Stimulated activated naive CD8-positive, alpha-beta T cell treated with anti-CD3 and anti-CD28 coated beads, Interleukin-15, Interleukin-2, amounts not matched to agents 100 U/mL and 50 U/mL, for 24 hours (primary cell): ENCODE measurements around the gene AQP5.

Source experiments
- ATAC-seq: fragments of 150-1000 bp; cut with Tn5 transposase; one replicate; pipeline ENCODE4 v1.10.0; 2021
- DNase-seq: peaks from one replicate; pipeline ENCODE4 v3.0.0; 2021

AQP5 gene

GRCh38 chr12:49964849-49965624, 3.4 kb downstream of the AQP5 start:
- ATAC-seq: no peak

GRCh38 chr12:49965836-49966235, 4.2 kb downstream of the AQP5 start:
- DNase-seq: no peak
- ATAC-seq: no peak

More at GRCh38 chr12:49964849-49965624, 3.4 kb downstream of the AQP5 start:
- DNase-seq: no peak

DNA sequence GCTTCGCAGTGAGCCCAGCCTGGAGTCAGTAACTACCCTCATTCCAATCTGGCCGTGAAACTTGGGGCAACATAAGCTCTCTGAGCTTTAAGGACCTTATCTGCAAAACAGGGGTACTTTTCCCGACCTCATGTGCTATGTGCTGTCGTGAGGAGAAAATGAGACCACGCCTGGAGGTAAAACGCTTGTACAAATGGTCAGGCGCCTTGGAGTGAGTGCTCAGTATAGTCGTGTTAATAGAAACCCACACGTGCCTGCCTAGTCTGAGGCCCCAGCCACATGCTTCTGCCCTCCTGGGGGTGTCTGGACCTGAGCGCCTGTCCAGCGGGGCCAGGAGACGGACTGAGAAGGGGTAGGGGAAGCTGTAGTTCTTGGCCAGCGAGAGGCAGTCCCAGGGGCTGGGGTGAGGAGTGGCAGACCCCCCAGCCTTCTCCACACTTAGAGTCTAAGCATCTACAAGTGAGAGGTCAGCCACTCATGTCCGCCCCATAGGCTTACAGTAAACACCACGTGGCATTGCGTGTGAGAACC, 4.9 kb downstream of the AQP5 start:
- DNase-seq (no peak), ATAC-seq (no peak)

- DNase-seq: peak; percentile 97
- ATAC-seq: peak; percentile 82
Observed at GRCh38 chr12:49967042-49967776, 5.5 kb downstream of the AQP5 start.

DNA sequence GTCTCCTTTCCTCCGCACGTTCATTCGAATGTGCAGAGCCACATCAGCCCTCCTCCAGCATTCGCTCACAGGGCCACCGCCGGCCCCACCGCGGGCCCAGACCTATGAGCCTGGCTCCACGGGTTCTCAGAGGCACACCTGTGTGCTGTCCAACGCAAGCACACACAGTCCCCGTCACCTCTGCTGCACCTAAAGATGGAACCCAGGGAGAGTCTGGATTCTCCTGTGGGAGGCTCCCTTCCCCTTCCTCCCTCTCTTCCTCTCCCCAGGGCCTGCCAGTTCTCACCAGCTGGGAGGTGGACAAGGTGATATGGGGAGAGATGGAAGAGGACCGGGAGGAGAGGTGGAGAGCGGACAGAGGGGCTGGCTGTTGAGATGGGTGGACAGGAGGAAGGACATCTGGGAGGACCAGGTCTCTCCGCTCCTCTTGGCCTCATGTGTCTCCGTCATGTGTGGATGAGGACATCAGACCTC, 6.1 kb downstream of the AQP5 start:
- DNase-seq (no peak), ATAC-seq (no peak)

DNA sequence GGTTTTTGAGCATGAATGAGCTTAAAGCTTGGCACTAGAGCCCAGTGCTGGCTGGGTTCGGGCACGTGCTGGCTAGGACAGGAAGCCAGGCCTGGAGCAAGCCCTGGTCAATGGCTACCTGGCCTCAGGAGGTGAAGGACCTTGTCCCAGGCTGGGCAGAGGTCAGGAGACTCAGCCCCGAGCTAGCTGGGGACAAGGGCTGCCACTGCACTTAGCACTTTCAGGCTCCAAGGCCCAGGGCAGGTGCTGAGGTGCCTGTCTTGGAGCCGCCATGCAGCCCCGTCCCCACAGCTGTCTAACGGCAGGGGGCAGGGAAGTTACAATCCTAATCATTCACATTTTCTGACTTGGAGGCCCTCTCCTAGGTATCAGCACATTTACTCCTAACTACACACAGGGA, 6.8 kb downstream of the AQP5 start:
- DNase-seq: no peak
- no peak for ATAC-seq

DNA sequence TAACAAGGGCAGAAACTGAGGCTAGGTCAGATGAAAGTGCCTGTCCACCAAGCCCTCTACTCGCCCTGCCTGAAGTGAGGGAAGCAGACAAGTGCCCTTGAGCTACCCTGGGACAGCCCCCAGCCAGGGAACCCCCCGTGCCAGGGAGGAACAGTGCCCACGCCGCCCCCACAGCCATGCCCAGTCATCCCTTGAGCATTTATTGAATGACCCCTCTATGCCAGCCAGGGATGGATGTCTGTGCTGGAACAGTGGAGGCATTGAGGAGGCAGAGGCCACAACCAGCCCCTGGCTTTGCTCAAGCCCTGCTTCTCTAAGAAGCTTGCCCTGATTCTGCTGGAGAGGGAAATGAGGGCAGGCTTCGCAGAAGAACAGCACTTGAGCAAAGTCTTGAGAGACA, 7.4 kb downstream of the AQP5 start:
- DNase-seq (no peak), ATAC-seq (no peak)

- DNase-seq (no peak), ATAC-seq (no peak)
Observed at GRCh38 chr12:49969651-49970429, 8.2 kb downstream of the AQP5 start.

DNA sequence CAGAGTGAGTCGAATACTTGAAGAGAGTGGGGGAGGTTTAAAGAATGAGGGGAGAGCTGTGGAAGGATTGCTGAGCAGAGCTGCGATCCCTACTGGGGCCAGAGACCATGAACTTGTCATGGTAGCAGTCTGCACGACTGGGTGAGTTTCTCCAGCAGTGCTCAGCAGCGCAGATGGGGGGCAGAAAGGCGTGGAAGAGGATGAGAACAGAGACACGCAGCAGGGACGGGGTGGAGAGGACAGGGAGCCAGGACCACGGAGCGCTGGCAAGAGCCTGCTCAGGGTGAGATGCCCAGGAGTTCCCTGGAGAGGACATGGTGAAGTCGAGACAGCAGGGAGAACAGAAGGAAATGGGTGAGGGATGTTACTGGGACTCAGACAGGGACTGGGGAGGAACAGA, 9.0 kb downstream of the AQP5 start:
- ATAC-seq (no peak), DNase-seq (no peak)

DNA sequence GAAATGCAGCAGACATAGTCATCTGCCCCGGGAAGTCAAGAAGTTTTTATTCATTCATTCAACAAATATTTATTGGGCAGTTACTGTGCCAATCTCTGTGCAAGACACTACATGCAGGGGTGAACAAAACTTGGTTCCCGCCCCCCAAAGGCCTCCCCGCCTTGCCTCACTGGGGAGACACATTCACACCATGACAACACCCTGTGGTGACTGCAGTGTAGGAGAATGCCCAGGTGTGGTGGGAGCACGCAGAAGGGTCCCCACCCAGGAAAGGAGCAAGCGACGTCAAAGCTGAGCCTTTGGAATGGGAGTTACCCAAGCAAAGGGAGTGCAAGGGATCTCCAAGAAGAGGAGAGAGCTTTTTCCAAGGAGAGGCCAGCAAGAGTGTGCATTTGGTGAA, 9.5 kb downstream of the AQP5 start:
- ATAC-seq: no peak

DNA sequence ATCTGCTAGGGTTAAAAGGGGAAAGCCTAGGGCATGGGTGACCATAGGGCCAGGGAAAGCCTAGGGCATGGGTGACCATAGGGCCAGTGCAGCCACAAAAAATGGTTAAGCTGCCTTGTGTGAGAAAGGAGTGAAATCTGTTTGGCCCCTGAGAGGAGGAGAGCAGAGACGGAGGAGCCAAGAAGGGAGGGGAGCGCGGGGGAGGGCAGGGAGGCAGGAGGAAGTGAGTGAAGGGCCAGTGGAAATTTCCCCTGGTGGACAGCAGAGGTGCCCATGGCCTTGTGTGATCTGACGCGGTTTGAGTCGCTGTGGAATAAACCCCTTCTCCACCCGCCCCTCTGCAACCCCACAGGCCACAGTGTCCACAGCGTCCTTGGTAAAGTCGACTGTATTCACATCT, 10.5 kb downstream of the AQP5 start:
- ATAC-seq (no peak), DNase-seq (no peak)

More for the DNA sequence above, 9.5 kb downstream of the AQP5 start:
- no peak for DNase-seq

GRCh38 chr12:49972641-49973360, 11.1 kb downstream of the AQP5 start, which contains the start of gene AQP6:
TSS of gene AQP6 (plus strand) at chr12:49972947. CDS start at chr12:49973174, 227 bp downstream.
- ATAC-seq (no peak), DNase-seq (no peak)

- DNase-seq: no peak
- ATAC-seq: no peak
Observed at GRCh38 chr12:49973361-49973830, 11.7 kb downstream of the AQP5 start.

GRCh38 chr12:49974231-49974675, 12.6 kb downstream of the AQP5 start:
- DNase-seq (no peak), ATAC-seq (no peak)

DNA sequence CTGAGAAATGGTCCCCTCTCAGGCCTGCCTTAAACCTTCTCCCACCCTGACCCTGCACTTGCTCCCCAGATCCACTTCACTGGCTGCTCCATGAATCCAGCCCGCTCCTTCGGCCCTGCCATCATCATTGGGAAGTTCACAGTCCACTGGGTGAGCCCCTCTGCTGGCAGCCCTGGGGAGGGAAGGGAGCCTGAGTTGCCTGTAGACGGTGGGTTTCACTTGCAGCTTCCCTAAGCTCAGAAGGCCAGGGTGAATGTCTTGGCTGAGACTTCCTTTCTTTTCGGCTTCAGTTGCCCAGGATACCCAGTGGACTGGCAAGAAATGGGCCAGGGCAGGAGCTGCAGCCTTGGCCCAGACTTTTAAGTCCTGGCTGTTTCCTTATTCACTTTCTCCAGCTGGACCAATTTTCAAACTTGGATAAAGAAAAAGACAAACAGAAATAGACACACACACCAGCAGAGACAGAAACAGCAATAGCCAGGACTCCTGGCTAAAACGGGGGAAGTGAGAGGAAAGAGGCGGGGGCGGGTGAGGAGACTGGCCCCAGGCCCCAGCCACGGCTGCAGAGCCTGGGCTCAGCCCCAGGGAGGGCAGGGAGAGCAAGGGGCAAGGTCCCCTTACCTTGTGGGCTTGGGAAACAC, 13.1 kb downstream of the AQP5 start:
- no peak for ATAC-seq
- no peak for DNase-seq

- no peak for ATAC-seq
- DNase-seq: no peak
Observed at GRCh38 chr12:49975318-49975761, 13.7 kb downstream of the AQP5 start.

GRCh38 chr12:49976557-49976956, 14.9 kb downstream of the AQP5 start:
- DNase-seq (no peak), ATAC-seq (no peak)

- DNase-seq (no peak), ATAC-seq (no peak)
Observed at GRCh38 chr12:49978125-49978524, 16.5 kb downstream of the AQP5 start.

DNA sequence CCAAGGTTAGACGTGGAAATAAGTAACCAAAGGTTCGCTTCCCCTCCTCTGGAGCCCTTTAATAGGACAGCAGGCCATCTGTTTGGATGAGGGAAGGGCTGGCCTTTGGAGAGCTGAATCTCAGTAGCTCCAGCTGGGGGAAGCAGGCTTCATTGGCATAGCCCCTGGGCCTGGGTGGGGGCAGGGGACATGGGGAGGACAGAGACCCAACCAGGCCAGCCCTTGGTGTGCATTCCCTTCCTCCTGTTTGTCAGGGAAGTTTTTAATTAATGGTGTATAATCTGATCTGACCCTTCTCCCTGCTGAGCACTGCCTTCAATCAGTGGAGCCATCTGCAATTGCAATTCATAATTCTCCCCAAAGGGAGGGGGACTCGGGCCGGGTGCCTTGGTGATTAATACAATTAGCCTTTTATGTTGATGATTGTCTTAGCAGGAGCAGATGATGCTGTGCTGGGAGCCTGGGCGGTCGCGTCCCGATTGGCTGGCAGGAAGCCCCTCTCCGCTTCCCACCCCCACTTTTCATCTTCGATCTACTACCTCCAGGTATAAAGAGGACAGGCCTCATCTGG, 17.4 kb downstream of the AQP5 start:
- DNase-seq (no peak), ATAC-seq (no peak)

- DNase-seq (no peak), ATAC-seq (no peak)
Observed at GRCh38 chr12:49979791-49980190, 18.1 kb downstream of the AQP5 start.
